Endothelial cell of umbilical vein (primary cell): ENCODE measurements around the gene CLEC16A. TPM values are rescaled to one million over a fixed set of nuclear protein-coding genes. Genes with fewer than 3 reads are reported as not detected.

Experiments used
- BruUV-seq: library from RNA; stranded (reverse); fragments of 400-500 nt; replicated peaks from 2 replicates; lab custom pipeline; 2021; lab: Mats Ljungman, UMichigan
- CTCF ChIA-PET: fragments of 300-600, 350-600 bp; sonication (Branson Sonifier 250); formaldehyde crosslinking; loops from one replicate; lab custom pipeline; 2021; ENCODE audit warnings: antibody characterized with exemption, inconsistent platforms; lab: Charles Lee
- POLR2A ChIA-PET: fragments of 300-600, 350-600 bp; sonication (Branson Sonifier 250); formaldehyde crosslinking; loops from one replicate; lab custom pipeline; 2021; ENCODE audit warnings: antibody characterized with exemption, inconsistent platforms; lab: Charles Lee
- DNase-seq: peaks from one replicate; pipeline ENCODE4 v3.0.0-alpha.2; 2011; ENCODE audit warnings: low read depth, low spot score
- FAIRE-seq: peaks from 2 replicates; lab custom pipeline; 2011; peaks lifted over from hg19 to GRCh38; lab: Jason Lieb, UNC
- H2AFZ ChIP-seq: 2 replicates; pipeline ENCODE4 v1.6.0; 2012; ENCODE audit warnings: low read depth, low read length, control low read depth, inconsistent platforms
- H3K27ac ChIP-seq: 2 replicates; pipeline ENCODE4 v1.5.1; 2011; ENCODE audit warnings: low read depth, mild to moderate bottlenecking, control low read depth, low read length, moderate library complexity; ENCODE audit not compliant: insufficient read depth
- H3K27me3 ChIP-seq, 2 experiments: 2 replicates each; pipeline versions ENCODE4 v1.6.0 to v1.6.1; 2011; ENCODE audit warnings: low read length in 2 of 2, mixed read lengths in 1 of 2; ENCODE audit not compliant: control insufficient read depth in 2 of 2, insufficient read depth in 2 of 2
- H3K36me3 ChIP-seq, 2 experiments: 2 replicates in 1 of 2; 3 replicates in 1 of 2; pipeline ENCODE4 v1.5.1; 2011; ENCODE audit warnings: low read length in 2 of 2, mild to moderate bottlenecking in 1 of 2, moderate library complexity in 1 of 2; ENCODE audit not compliant: control insufficient read depth in 2 of 2, insufficient read depth in 2 of 2; ENCODE audit errors: extremely low read depth in 1 of 2
- H3K4me1 ChIP-seq: 3 replicates; pipeline ENCODE4 v1.5.1; 2011; ENCODE audit warnings: mild to moderate bottlenecking, low read length; ENCODE audit not compliant: control insufficient read depth, insufficient read depth; ENCODE audit errors: extremely low read depth
- H3K4me2 ChIP-seq: 2 replicates; pipeline ENCODE4 v1.6.1; 2011; ENCODE audit warnings: low read length, control low read depth, mixed read lengths; ENCODE audit not compliant: insufficient read depth
- H3K4me3 ChIP-seq, 3 experiments: fragments of 200-600 bp in 1 of 3; sonication (generic), shearing (Covaris generic) in 1 of 3; replicated peaks in 1 of 3; 2 replicates each; pipeline ENCODE4 v1.5.1; 2011 to 2016; ENCODE audit warnings: control low read depth in 3 of 3, low read length in 3 of 3, mild to moderate bottlenecking in 2 of 3, inconsistent platforms in 1 of 3, low read depth in 1 of 3, moderate library complexity in 1 of 3; ENCODE audit not compliant: insufficient read depth in 1 of 3
- H3K79me2 ChIP-seq: 2 replicates; pipeline ENCODE4 v1.6.0; 2012; ENCODE audit warnings: low read length, inconsistent platforms; ENCODE audit not compliant: control insufficient read depth, insufficient read depth
- H3K9ac ChIP-seq: replicated peaks from 2 replicates; pipeline ENCODE3; 2011; ENCODE audit warnings: low read length, control low read depth; ENCODE audit not compliant: insufficient read depth; ENCODE audit errors: extremely low read depth
- H3K9me1 ChIP-seq: replicated peaks from 3 replicates; pipeline ENCODE4 v1.6.0; 2011; ENCODE audit warnings: mild to moderate bottlenecking, low read length; ENCODE audit not compliant: control insufficient read depth, insufficient read depth; ENCODE audit errors: extremely low read depth
- H3K9me3 ChIP-seq: replicated peaks from 2 replicates; pipeline ENCODE4 v1.5.1; 2012; ENCODE audit warnings: low read length, inconsistent platforms; ENCODE audit not compliant: control insufficient read depth, insufficient read depth
- H4K20me1 ChIP-seq: replicated peaks from 2 replicates; pipeline ENCODE3; 2011; ENCODE audit warnings: mild to moderate bottlenecking, low read length; ENCODE audit not compliant: control insufficient read depth, insufficient read depth; ENCODE audit errors: extremely low read depth
- CTCF ChIP-seq, 2 donors: IDR thresholded peaks; 1 replicate in 1 of 2; 2 replicates in 1 of 2; pipeline ENCODE4 v1.5.1; 2011; ENCODE audit warnings: low read length in 2 of 2, mild to moderate bottlenecking in 2 of 2, moderate library complexity in 2 of 2, control low read depth in 1 of 2, inconsistent platforms in 1 of 2, low read depth in 1 of 2; ENCODE audit not compliant: insufficient read depth in 1 of 2; ENCODE audit errors: extremely low read depth in 1 of 2
- EZH2 ChIP-seq: IDR thresholded peaks from 2 replicates; pipeline ENCODE4 v1.6.1; 2012; ENCODE audit warnings: borderline replicate concordance, low read depth, mild to moderate bottlenecking, moderate library complexity, low read length, inconsistent platforms; ENCODE audit not compliant: severe bottlenecking
- FOS ChIP-seq: IDR thresholded peaks from 2 replicates; pipeline ENCODE4 v1.6.1; 2011; ENCODE audit warnings: mild to moderate bottlenecking, low read length, moderate library complexity, borderline replicate concordance; ENCODE audit not compliant: insufficient read depth
- GATA2 ChIP-seq: IDR thresholded peaks from 2 replicates; pipeline ENCODE4 v1.7.0; 2011; ENCODE audit warnings: low read depth, mild to moderate bottlenecking, moderate library complexity, mixed read lengths, low read length; ENCODE audit not compliant: insufficient read length, insufficient read depth
- JUN ChIP-seq: IDR thresholded peaks from 2 replicates; pipeline ENCODE4 v1.6.1; 2011; ENCODE audit warnings: borderline replicate concordance, low read depth; ENCODE audit not compliant: insufficient read length, insufficient read depth
- MAX ChIP-seq: IDR thresholded peaks from 2 replicates; pipeline ENCODE4 v1.6.1; 2011; ENCODE audit not compliant: insufficient read depth, insufficient read length
- MYC ChIP-seq: IDR thresholded peaks from one replicate; pipeline ENCODE4 v1.6.1; 2011; ENCODE audit warnings: mild to moderate bottlenecking, low read depth, low read length
- POLR2A ChIP-seq: IDR thresholded peaks from 2 replicates; pipeline ENCODE4 v1.6.1; 2012; ENCODE audit warnings: low read depth, mild to moderate bottlenecking, control low read depth, low read length
- POLR2AphosphoS5 ChIP-seq: IDR thresholded peaks from 2 replicates; pipeline ENCODE4 v1.6.1; 2012; ENCODE audit warnings: low read depth, mild to moderate bottlenecking, control low read depth, low read length, moderate library complexity; ENCODE audit not compliant: insufficient read depth
- dilution Hi-C: fragments of 300-500 bp; cut with MboI; formaldehyde crosslinking; loops from one replicate; pipeline ENCODE4 v1.15.0; 2019; ENCODE audit warnings: low sequenced_read_pairs; ENCODE audit not compliant: extremely low pct_ligation_motif_present
- intact Hi-C: fragments of 100-400 bp; cut with micrococcal nuclease; formaldehyde crosslinking; loops from one replicate; pipeline ENCODE4 v1.10.0; 2022
- polyA plus RNA-seq, 4 experiments: library from polyadenylated mRNA; depleted of rRNA in 3 of 4; stranded (reverse) in 3 of 4; unstranded in 1 of 4; fragments of >200 nt; gene quantifications; 2 replicates each; pipeline versions ENCODE4 v1.2.1 to v1.2.3, GENCODE V29; 2011 to 2012; ENCODE audit warnings: missing spikeins in 1 of 4
- total RNA-seq: library from RNA; stranded (reverse); gene quantifications from 2 replicates; pipeline ENCODE4 v1.2.3, GENCODE V29; 2021

CLEC16A gene
- total and polyA plus RNA-seq, 2 donors (not counting 3 experiments of a cell fraction or from before 2014, with no cell fraction given): 11.4 to 23.3 TPM

- POLR2A ChIA-PET: no interaction called here
- no TSS peak for BruUV-seq
- no peak for FAIRE-seq
Measured at GRCh38 chr16:10897134-10897533, 47.2 kb upstream of the CLEC16A start.

More at GRCh38 chr16:10897134-10897533, 47.2 kb upstream of the CLEC16A start:
- TF ChIP-seq FOS (no peak), EZH2 (no peak), JUN (no peak), MAX (no peak), GATA2 (no peak), MYC (no peak), POLR2AphosphoS5 (no peak), POLR2A (no peak), CTCF (IDR thresholded peaks at IDR 0.05; ENCODE audit: extremely low read depth in 1 of 2, insufficient read depth in 1 of 2, low read depth in 1 of 2, low read length in 2 of 2) (no peak)
- Histone ChIP-seq H3K4me3 (no peak overlapping the region), H3K4me1 (no peaks in the 10 kb centered on the region), H3K9me1 (no peaks in the 10 kb centered on the region), H3K36me3 (no peaks in the 10 kb centered on the region), H3K79me2 (no peaks in the 10 kb centered on the region), H3K27ac (no peak overlapping the region), H3K9ac (no peak overlapping the region), H2AFZ (no peak overlapping the region), H4K20me1 (no peaks in the 10 kb centered on the region), H3K27me3 (no peaks in the 10 kb centered on the region), H3K9me3 (no peaks in the 10 kb centered on the region), H3K4me2 (no peak overlapping the region)
- no peak for DNase-seq
- dilution Hi-C loops (no loop called here), intact Hi-C loops (no loop called here)
- CTCF ChIA-PET: interaction anchor here (1.5 kb wide), 1 partner anchor 21 kb away, joined by 3 read pairs; no protein-coding TSS in a partner anchor
